MM.1S (cell line): ENCODE data around the gene ISCU.
A peak's percentile ranks its signal among the peaks of the same experiment; 100 is the strongest.

ENCODE experiments used
- DNase-seq: peaks from one replicate; pipeline ENCODE4 v3.0.0-alpha.2; 2015
- H2AFZ ChIP-seq: fragments of 300-600 bp; sonication (generic); 2 replicates; pipeline ENCODE4 v1.6.0; 2016; ENCODE audit warnings: antibody characterized with exemption, low read length
- H3F3A ChIP-seq: fragments of 300-600 bp; sonication (generic); 2 replicates; pipeline ENCODE4 v1.6.1; 2016; ENCODE audit warnings: mild to moderate bottlenecking, antibody characterized with exemption, low read length, moderate library complexity, mixed read lengths; ENCODE audit not compliant: insufficient read depth
- H3K27ac ChIP-seq: fragments of 300-600 bp; sonication (generic); 2 replicates; pipeline ENCODE4 v1.5.1; 2016; ENCODE audit warnings: mild to moderate bottlenecking, low read length
- H3K27me3 ChIP-seq: fragments of 300-600 bp; sonication (generic); replicated peaks from 2 replicates; pipeline ENCODE4 v1.6.0; 2016; ENCODE audit warnings: low read length; ENCODE audit not compliant: insufficient read depth
- H3K36me3 ChIP-seq: fragments of 300-600 bp; sonication (generic); replicated peaks from 2 replicates; pipeline ENCODE4 v1.6.1; 2016; ENCODE audit warnings: mild to moderate bottlenecking, low read length, mixed read lengths; ENCODE audit not compliant: insufficient read depth
- H3K4me1 ChIP-seq: fragments of 300-600 bp; sonication (generic); 2 replicates; pipeline ENCODE4 v1.6.1; 2016; ENCODE audit warnings: low read length, mixed read lengths
- H3K4me2 ChIP-seq: fragments of 300-600 bp; sonication (generic); 2 replicates; pipeline ENCODE4 v1.6.0; 2016; ENCODE audit warnings: low read depth, low read length
- H3K4me3 ChIP-seq: fragments of 300-600 bp; sonication (generic); 2 replicates; pipeline ENCODE4 v1.5.1; 2016; ENCODE audit warnings: low read length, mixed read lengths
- H3K79me2 ChIP-seq: fragments of 300-600 bp; sonication (generic); 2 replicates; pipeline ENCODE4 v1.6.1; 2016; ENCODE audit warnings: mixed run types, low read length, mixed read lengths
- H3K9ac ChIP-seq: fragments of 300-600 bp; sonication (generic); 2 replicates; pipeline ENCODE4 v1.6.1; 2016; ENCODE audit warnings: low read length, mixed read lengths
- H3K9me2 ChIP-seq: fragments of 300-600 bp; sonication (generic); replicated peaks from 2 replicates; pipeline ENCODE4 v1.6.1; 2016; ENCODE audit warnings: mild to moderate bottlenecking, low read length, mixed read lengths; ENCODE audit not compliant: insufficient read depth
- H3K9me3 ChIP-seq: fragments of 300-600 bp; sonication (generic); replicated peaks from 2 replicates; pipeline ENCODE4 v1.6.1; 2016; ENCODE audit warnings: mild to moderate bottlenecking, low read length, mixed read lengths; ENCODE audit not compliant: insufficient read depth
- H4K20me1 ChIP-seq: fragments of 300-600 bp; sonication (generic); 2 replicates; pipeline ENCODE4 v1.6.1; 2016; ENCODE audit warnings: mild to moderate bottlenecking, low read length, moderate library complexity, mixed read lengths; ENCODE audit not compliant: insufficient read depth
- EZH2 ChIP-seq: fragments of 300-600 bp; sonication (generic); optimal IDR thresholded peaks from 2 replicates; pipeline ENCODE3; 2017; ENCODE audit warnings: low read depth, mild to moderate bottlenecking, antibody characterized with exemption, low read length, mixed read lengths
- EZH2phosphoT487 ChIP-seq: fragments of 300-600 bp; sonication (generic); IDR thresholded peaks from 2 replicates; pipeline ENCODE4 v1.6.1; 2018; ENCODE audit warnings: antibody characterized with exemption, low read length
- TF ChIP-seq, protein P1 (sequence below): fragments of 300-600 bp; sonication (generic); IDR thresholded peaks from 2 replicates; pipeline ENCODE4 v1.5.1; 2016; ENCODE audit warnings: antibody characterized with exemption, low read length, mixed read lengths

Gene ISCU

GRCh38 chr12:108610856-108611605 is 48.6 kb downstream of the ISCU start:
- no peak overlapping the region for H3K27ac ChIP-seq
- 0 out of 2 replicates have a peak, but pooled peaks cover 5% of the 10 kb centered on the region for H3K79me2 ChIP-seq
- H3K36me3 ChIP-seq, result no peaks in the 10 kb centered on the region
- no peak for TF ChIP-seq EZH2
- TF ChIP-seq, protein P1, sequence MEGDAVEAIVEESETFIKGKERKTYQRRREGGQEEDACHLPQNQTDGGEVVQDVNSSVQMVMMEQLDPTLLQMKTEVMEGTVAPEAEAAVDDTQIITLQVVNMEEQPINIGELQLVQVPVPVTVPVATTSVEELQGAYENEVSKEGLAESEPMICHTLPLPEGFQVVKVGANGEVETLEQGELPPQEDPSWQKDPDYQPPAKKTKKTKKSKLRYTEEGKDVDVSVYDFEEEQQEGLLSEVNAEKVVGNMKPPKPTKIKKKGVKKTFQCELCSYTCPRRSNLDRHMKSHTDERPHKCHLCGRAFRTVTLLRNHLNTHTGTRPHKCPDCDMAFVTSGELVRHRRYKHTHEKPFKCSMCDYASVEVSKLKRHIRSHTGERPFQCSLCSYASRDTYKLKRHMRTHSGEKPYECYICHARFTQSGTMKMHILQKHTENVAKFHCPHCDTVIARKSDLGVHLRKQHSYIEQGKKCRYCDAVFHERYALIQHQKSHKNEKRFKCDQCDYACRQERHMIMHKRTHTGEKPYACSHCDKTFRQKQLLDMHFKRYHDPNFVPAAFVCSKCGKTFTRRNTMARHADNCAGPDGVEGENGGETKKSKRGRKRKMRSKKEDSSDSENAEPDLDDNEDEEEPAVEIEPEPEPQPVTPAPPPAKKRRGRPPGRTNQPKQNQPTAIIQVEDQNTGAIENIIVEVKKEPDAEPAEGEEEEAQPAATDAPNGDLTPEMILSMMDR, result no peak
- no peak for TF ChIP-seq EZH2phosphoT487
- no peak overlapping the region for H3K4me3 ChIP-seq
- no peaks in the 10 kb centered on the region for H4K20me1 ChIP-seq
- H3F3A ChIP-seq, result peaks cover 9% of the 10 kb centered on the region; the same call in 1 of the 2 replicates
- DNase-seq, result no peak
- no peaks in the 10 kb centered on the region for H3K27me3 ChIP-seq
- no peak overlapping the region for H3K4me2 ChIP-seq
- H3K9me2 ChIP-seq, result no peaks in the 10 kb centered on the region
- H2AFZ ChIP-seq, result no peak overlapping the region
- no peak overlapping the region for H3K9ac ChIP-seq
- no peaks in the 10 kb centered on the region for H3K9me3 ChIP-seq
- H3K4me1 ChIP-seq, result peaks cover 5% of the 10 kb centered on the region

GRCh38 chr12:108611884-108612415 is 49.6 kb downstream of the ISCU start:
- Histone ChIP-seq H3K4me1 (peaks cover 14% of the 10 kb centered on the region), H3K9ac (no peak overlapping the region)
- DNase-seq, result no peak

GRCh38 chr12:108612788-108613282 is 50.4 kb downstream of the ISCU start:
- no peaks in the 10 kb centered on the region for H3K36me3 ChIP-seq
- no peak overlapping the region for H3K4me3 ChIP-seq
- H3K79me2 ChIP-seq, result 0 out of 2 replicates have a peak, but pooled peaks cover 5% of the 10 kb centered on the region
- no peak overlapping the region for H3K4me2 ChIP-seq
- H3F3A ChIP-seq, result peaks cover 27% of the 10 kb centered on the region
- peaks cover 23% of the 10 kb centered on the region for H3K4me1 ChIP-seq
- H3K9me2 ChIP-seq, result no peaks in the 10 kb centered on the region
- H2AFZ ChIP-seq, result no peak overlapping the region
- H3K9ac ChIP-seq, result no peak overlapping the region
- no peak for DNase-seq
- no peak for TF ChIP-seq EZH2
- no peak for TF ChIP-seq EZH2phosphoT487
- TF ChIP-seq, protein P1, result no peak
- H3K27ac ChIP-seq, result no peak overlapping the region
- H4K20me1 ChIP-seq, result no peaks in the 10 kb centered on the region
- no peaks in the 10 kb centered on the region for H3K27me3 ChIP-seq
- H3K9me3 ChIP-seq, result no peaks in the 10 kb centered on the region

More at GRCh38 chr12:108611884-108612415, 49.6 kb downstream of the ISCU start:
- Histone ChIP-seq H3K4me3 (no peak overlapping the region), H4K20me1 (no peaks in the 10 kb centered on the region), H3K9me2 (no peaks in the 10 kb centered on the region), H2AFZ (no peak overlapping the region), H3K4me2 (no peak overlapping the region), H3F3A (peaks cover 19% of the 10 kb centered on the region), H3K9me3 (no peaks in the 10 kb centered on the region), H3K36me3 (no peaks in the 10 kb centered on the region), H3K27me3 (no peaks in the 10 kb centered on the region), H3K27ac (no peak overlapping the region), H3K79me2 (0 out of 2 replicates have a peak, but pooled peaks cover 5% of the 10 kb centered on the region)
- TF ChIP-seq EZH2 (no peak), EZH2phosphoT487 (no peak)
- TF ChIP-seq, protein P1, result peak; percentile 42
